HFF-Myc (cell line): ENCODE data around the gene PLOD2.

Experiments used
- DNase-seq: peaks from one replicate; pipeline ENCODE4 v3.0.0-alpha.2; 2011; ENCODE audit warnings: low read depth; ENCODE audit errors: extremely low read depth
- H3K4me3 ChIP-seq: replicated peaks from 2 replicates; pipeline ENCODE4 v1.5.1; 2011; ENCODE audit warnings: low read depth, mild to moderate bottlenecking, control low read depth, low read length
- TF ChIP-seq, protein P1 (sequence below): IDR thresholded peaks from 2 replicates; pipeline ENCODE4 v1.5.1; 2012; ENCODE audit warnings: mild to moderate bottlenecking, low read depth, low read length, control low read depth; ENCODE audit errors: missing control alignments

The PLOD2 gene

DNA sequence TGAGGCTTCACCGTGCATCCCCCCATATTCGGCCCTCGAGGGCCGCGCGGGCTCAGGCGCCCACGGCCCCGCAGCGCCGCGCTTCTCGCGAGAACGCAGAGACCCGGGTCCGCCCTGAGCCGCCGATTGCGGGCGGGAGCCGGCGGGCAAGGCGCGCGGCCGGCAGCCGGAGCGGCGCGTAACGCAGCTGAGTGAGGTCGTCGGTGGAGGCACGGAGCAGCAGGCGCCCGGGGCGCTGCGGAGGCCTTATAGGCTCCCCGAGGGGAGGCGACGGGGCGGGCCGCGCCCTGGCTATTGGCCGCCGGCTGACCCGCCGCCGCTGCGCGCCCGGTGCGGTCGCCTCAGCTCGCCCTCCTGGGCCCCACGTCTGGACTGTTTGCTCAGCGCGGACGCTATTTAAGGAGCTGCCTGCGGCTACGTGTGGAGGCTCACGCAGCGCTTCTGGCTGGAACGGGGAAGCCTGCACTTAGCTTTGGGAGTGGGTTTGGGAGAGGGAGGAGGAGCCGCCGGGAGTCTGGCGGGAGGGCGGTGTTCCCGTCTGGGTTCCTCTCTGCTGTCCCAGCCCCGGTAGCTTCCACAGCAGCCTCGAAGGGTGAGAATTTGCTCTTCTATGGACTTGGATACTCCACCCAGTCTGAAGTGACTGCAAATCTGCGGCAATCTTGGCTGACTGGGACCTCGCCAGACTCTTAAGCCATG, at the start of gene PLOD2:
PLOD2 (minus strand) TSS at position 221 of the 699 bp plus-strand sequence; CDS start at position 26, 195 bp downstream.
- no peak for DNase-seq
- H3K4me3 ChIP-seq = peak within 1 kb of the TSS; percentile 80
- TF ChIP-seq, protein P1, sequence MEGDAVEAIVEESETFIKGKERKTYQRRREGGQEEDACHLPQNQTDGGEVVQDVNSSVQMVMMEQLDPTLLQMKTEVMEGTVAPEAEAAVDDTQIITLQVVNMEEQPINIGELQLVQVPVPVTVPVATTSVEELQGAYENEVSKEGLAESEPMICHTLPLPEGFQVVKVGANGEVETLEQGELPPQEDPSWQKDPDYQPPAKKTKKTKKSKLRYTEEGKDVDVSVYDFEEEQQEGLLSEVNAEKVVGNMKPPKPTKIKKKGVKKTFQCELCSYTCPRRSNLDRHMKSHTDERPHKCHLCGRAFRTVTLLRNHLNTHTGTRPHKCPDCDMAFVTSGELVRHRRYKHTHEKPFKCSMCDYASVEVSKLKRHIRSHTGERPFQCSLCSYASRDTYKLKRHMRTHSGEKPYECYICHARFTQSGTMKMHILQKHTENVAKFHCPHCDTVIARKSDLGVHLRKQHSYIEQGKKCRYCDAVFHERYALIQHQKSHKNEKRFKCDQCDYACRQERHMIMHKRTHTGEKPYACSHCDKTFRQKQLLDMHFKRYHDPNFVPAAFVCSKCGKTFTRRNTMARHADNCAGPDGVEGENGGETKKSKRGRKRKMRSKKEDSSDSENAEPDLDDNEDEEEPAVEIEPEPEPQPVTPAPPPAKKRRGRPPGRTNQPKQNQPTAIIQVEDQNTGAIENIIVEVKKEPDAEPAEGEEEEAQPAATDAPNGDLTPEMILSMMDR = no peak

DNA sequence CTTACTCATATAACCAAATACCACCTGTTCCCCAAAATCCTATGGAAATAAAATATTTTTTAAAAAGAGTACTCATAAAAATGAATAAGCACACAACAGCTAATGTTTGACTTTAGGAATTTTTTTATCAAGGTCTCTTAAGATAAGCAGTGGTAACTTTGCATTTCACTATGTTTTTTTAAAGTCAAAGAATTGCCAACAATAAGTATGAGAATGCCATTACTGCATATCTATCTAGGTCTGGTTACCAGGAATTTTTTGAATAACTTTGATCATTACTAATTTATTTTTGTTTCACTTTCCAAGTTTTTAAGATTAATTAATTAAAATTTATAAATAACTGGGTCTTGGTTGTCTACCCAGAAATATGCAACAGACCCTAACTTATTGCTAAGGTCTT, 48.4 kb upstream of the PLOD2 start:
- no peak for DNase-seq
- H3K4me3 ChIP-seq = no peak overlapping the region
- TF ChIP-seq, protein P1 = no peak

DNA sequence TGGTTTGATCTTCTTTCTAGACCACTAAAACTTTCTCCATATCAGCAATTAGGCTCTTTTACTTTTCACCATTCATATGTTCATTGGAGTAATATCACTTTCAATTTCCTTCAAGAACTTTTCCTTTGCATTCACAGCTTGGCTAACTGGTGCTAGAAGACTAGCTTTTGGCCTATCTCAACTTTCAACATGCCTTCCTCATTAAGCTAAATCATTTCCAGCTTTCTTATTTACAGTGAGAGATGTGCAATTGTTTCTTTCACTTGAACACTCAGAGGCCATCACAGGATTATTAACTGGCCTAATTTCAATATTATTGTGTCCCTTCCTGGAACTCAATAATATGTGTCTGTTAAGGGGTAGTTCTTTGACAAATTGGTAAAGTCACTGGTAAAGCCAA, 42.8 kb upstream of the PLOD2 start:
- DNase-seq = no peak
- H3K4me3 ChIP-seq = no peak overlapping the region
- TF ChIP-seq, protein P1 = no peak

DNA sequence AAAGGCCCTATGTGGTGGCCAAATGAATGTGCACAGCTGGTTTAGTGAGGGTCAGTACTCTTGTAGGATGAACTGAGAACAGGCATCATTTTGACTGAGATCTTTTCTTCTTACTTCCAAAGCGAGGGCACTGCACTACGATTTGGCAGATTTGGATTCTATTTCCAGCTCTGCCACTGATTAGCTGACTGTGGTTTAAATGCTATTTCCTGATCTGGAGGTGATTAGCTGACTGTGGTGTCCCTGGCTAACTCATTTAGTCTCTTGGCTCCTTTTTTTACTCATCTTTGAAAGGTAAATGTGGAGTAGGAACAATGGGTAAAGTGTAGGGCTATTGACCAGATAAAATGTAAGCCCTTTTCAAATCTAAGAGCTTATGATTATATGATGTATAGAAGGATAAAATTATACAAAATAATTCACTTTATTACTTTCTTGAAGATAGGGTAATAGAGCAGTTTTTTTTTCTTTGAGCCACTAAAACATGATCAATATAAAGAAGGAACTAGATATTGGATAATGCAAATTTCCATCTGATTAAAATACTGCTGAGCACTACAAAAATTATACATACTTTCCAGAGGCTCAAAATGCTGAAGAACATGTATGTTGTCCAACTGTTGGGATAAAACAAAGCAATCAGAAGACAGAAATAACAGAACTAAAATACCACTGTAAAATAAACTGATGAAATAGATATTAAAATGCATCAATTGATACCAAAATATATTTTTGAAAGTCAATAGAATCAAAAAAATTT, 39.7 kb upstream of the PLOD2 start:
- no peak for DNase-seq
- TF ChIP-seq, protein P1 = no peak
- no peak overlapping the region for H3K4me3 ChIP-seq

DNA sequence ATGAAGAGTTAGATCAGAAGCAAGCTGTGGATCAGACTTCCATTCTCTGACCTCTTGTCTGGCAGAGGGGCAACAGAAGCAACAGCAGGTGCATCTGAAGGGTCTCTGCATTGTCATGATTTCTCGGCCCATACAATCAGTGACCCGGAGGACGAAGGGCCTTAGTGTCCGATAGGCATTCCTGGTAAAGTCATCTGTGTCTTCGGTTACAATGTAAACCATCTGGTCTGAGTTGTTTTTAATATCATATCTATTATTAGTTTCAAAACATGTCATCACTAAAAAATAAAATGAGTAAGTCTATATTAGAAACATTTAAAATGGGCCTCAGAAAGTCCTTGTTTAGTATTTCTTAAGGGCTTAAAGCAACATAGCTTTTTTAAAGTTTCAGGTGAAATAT, 38.8 kb upstream of the PLOD2 start:
- TF ChIP-seq, protein P1 = no peak
- no peak overlapping the region for H3K4me3 ChIP-seq
- no peak for DNase-seq

DNA sequence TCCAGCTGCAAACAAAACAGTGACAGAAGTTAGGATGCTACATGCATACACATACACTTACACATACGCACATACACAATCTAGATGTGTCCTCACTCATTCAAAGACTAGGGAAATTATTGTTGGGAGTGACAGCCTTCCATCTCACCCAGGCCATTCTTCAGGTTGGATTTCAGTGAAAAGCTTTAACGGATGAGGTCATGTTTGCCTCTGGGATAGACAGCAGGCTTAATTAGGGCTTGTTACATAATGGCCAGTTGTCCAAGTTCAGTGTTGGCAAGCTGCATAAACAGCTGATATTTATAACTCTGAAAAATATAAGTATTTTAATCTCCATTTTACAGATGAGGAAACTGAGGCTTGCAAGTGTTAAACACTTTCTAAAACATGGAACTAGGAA, 35.8 kb upstream of the PLOD2 start:
- TF ChIP-seq, protein P1 = no peak
- H3K4me3 ChIP-seq = no peak overlapping the region

More for the DNA sequence above, 35.8 kb upstream of the PLOD2 start:
- no peak for DNase-seq
